PC-9 (cell line): ENCODE measurements around the gene PCDHGA1. TPM values are rescaled to one million over a fixed set of nuclear protein-coding genes. Genes with fewer than 3 reads are reported as not detected.
A peak's percentile ranks its signal among the peaks of the same experiment; 100 is the strongest.
"Not testable (repeated sequence)": the region's sequence is repeated elsewhere in the genome, so short reads cannot be mapped to it uniquely, and the experiment has no call there.

Experiments
- BruUV-seq: library from RNA; stranded (reverse); fragments of 400-500 nt; replicated peaks from 2 replicates; lab custom pipeline; 2021; lab: Mats Ljungman, UMichigan
- CTCF ChIA-PET: fragments of 300-600 bp; sonication (Branson Sonifier 250); formaldehyde crosslinking; loops from one replicate; lab custom pipeline; 2022; ENCODE audit warnings: antibody characterized with exemption; lab: Charles Lee
- POLR2A ChIA-PET: fragments of 300-600 bp; sonication (Branson Sonifier 250); formaldehyde crosslinking; loops from one replicate; lab custom pipeline; 2022; ENCODE audit warnings: antibody characterized with exemption; ENCODE audit not compliant: unreplicated experiment; lab: Charles Lee
- DNase-seq, 2 experiments: peaks; one replicate each; pipeline versions ENCODE4 v3.0.0 to v3.0.0-alpha.2; 2015 to 2022; ENCODE audit warnings: mixed read lengths in 1 of 2
- H2AFZ ChIP-seq: fragments of 200-600 bp; sonication (generic); 2 replicates; pipeline ENCODE4 v1.8.1; 2017; ENCODE audit warnings: antibody characterized with exemption
- H3F3A ChIP-seq: fragments of 200-600 bp; sonication (generic); 2 replicates; pipeline ENCODE4 v1.8.1; 2017; ENCODE audit warnings: antibody characterized with exemption, mild to moderate bottlenecking, low read depth; ENCODE audit not compliant: insufficient read depth
- H3K27ac ChIP-seq: fragments of 200-600 bp; sonication (generic); 2 replicates; pipeline ENCODE4 v1.6.1; 2016; ENCODE audit warnings: mixed run types
- H3K27me3 ChIP-seq: fragments of 200-600 bp; sonication (generic); 2 replicates; pipeline ENCODE4 v1.6.1; 2016; ENCODE audit warnings: low read depth, mixed run types; ENCODE audit not compliant: insufficient read depth
- H3K36me3 ChIP-seq: fragments of 200-600 bp; sonication (generic); 2 replicates; pipeline ENCODE4 v1.6.1; 2016; ENCODE audit warnings: low read depth, mixed run types
- H3K4me1 ChIP-seq: fragments of 200-600 bp; sonication (generic); replicated peaks from 2 replicates; pipeline ENCODE4 v1.6.1; 2016; ENCODE audit warnings: mixed run types; ENCODE audit not compliant: insufficient read depth
- H3K4me2 ChIP-seq: fragments of 200-600 bp; sonication (generic); 2 replicates; pipeline ENCODE4 v1.6.1; 2017; ENCODE audit warnings: mixed run types
- H3K4me3 ChIP-seq: fragments of 200-600 bp; sonication (generic); 2 replicates; pipeline ENCODE4 v1.6.1; 2016; ENCODE audit warnings: mixed run types
- H3K79me2 ChIP-seq: fragments of 200-600 bp; sonication (generic); 2 replicates; pipeline ENCODE4 v1.6.1; 2017; ENCODE audit warnings: low read depth, mixed run types
- H3K9me2 ChIP-seq: fragments of 200-600 bp; sonication (generic); 2 replicates; pipeline ENCODE4 v1.8.1; 2017; ENCODE audit warnings: mild to moderate bottlenecking; ENCODE audit not compliant: insufficient read depth
- H3K9me3 ChIP-seq: fragments of 200-600 bp; sonication (generic); 2 replicates; pipeline ENCODE4 v1.8.1; 2016; ENCODE audit warnings: low read depth; ENCODE audit not compliant: insufficient read depth
- H4K20me1 ChIP-seq: fragments of 200-600 bp; sonication (generic); 2 replicates; pipeline ENCODE4 v1.8.1; 2017; ENCODE audit not compliant: insufficient read depth
- CTCF ChIP-seq: fragments of 200-600 bp; sonication (generic); conservative IDR thresholded peaks from 2 replicates; pipeline ENCODE4 v1.6.1; 2017; ENCODE audit warnings: mixed run types, antibody characterized with exemption, mild to moderate bottlenecking, moderate library complexity
- EZH2 ChIP-seq: fragments of 200-600 bp; sonication (generic); IDR thresholded peaks from 2 replicates; pipeline ENCODE4 v1.8.0; 2017; ENCODE audit warnings: antibody characterized with exemption, low read depth
- intact Hi-C: fragments of 100-400 bp; cut with micrococcal nuclease; formaldehyde crosslinking; loops from one replicate; pipeline ENCODE4 v1.10.0; 2022; ENCODE audit not compliant: unreplicated experiment
- total RNA-seq: library from RNA; stranded (reverse); gene quantifications from 2 replicates; pipeline ENCODE4 v1.2.3, GENCODE V29; 2021

PCDHGA1 gene
- total RNA-seq, 1 experiment from 2014 or later: 0.07 TPM

GRCh38 chr5:141392429-141393198 is 62.3 kb downstream of the PCDHGA1 start, which contains the start of gene PCDHGA8:
PCDHGA8 (plus strand) TSS chr5:141392633; CDS start chr5:141392814, 181 bp downstream.
- H3K36me3 ChIP-seq: no peaks in the 10 kb centered on the region
- H3K9me3 ChIP-seq: no peaks in the 10 kb centered on the region
- POLR2A ChIA-PET: no interaction called here
- peak; percentile 46; the same call in 1 of the 2 replicates for TF ChIP-seq CTCF
- no peak for TF ChIP-seq EZH2
- H3K4me3 ChIP-seq: no peak within 1 kb of the TSS
- H3K4me2 ChIP-seq: no peak within 1 kb of the TSS
- no peaks in the 10 kb centered on the region for H3K9me2 ChIP-seq
- no peak for DNase-seq
- intact Hi-C loops: no loop called here
- no peaks in the 10 kb centered on the region for H3K4me1 ChIP-seq
- H3K27ac ChIP-seq: no peak within 1 kb of the TSS
- no peak within 1 kb of the TSS for H2AFZ ChIP-seq
- BruUV-seq: no TSS peak
- peaks cover 12% of the 10 kb centered on the region; the same call in 1 of the 2 replicates for H3K27me3 ChIP-seq
- no peaks in the 10 kb centered on the region for H3F3A ChIP-seq
- H4K20me1 ChIP-seq: no peaks in the 10 kb centered on the region
- no peaks in the 10 kb centered on the region for H3K79me2 ChIP-seq
- CTCF ChIA-PET: no interaction called here

- no peaks in the 10 kb centered on the region for H3K9me3 ChIP-seq
- H3F3A ChIP-seq: no peaks in the 10 kb centered on the region
- no peak overlapping the region for H3K4me3 ChIP-seq
- intact Hi-C loops: no loop called here
- TF ChIP-seq CTCF (no peak), EZH2 (no peak)
- no peaks in the 10 kb centered on the region for H3K4me1 ChIP-seq
- H3K27ac ChIP-seq: no peak overlapping the region
- H3K4me2 ChIP-seq: no peak overlapping the region
- H3K79me2 ChIP-seq: no peaks in the 10 kb centered on the region
- H4K20me1 ChIP-seq: no peaks in the 10 kb centered on the region
- peaks cover 11% of the 10 kb centered on the region; the same call in 1 of the 2 replicates for H3K27me3 ChIP-seq
- BruUV-seq: no TSS peak
- H3K9me2 ChIP-seq: no peaks in the 10 kb centered on the region
- H3K36me3 ChIP-seq: no peaks in the 10 kb centered on the region
- CTCF ChIA-PET: no interaction called here
- POLR2A ChIA-PET: no interaction called here
- DNase-seq: no peak
- no peak overlapping the region for H2AFZ ChIP-seq
These were observed 63.0 kb downstream of the PCDHGA1 start for GRCh38 chr5:141393267-141393666.

- H3K9me2 ChIP-seq, H4K20me1 ChIP-seq, BruUV-seq, intact Hi-C loops, H3K4me1 ChIP-seq, H2AFZ ChIP-seq, H3K4me2 ChIP-seq, H3K4me3 ChIP-seq, H3K36me3 ChIP-seq, H3K27ac ChIP-seq, H3K79me2 ChIP-seq, CTCF ChIA-PET, DNase-seq, H3F3A ChIP-seq, H3K9me3 ChIP-seq, POLR2A ChIA-PET: not testable (repeated sequence)
- peaks cover 13% of the 10 kb centered on the region; the same call in 1 of the 2 replicates for H3K27me3 ChIP-seq
These were observed 64.3 kb downstream of the PCDHGA1 start for GRCh38 chr5:141394401-141395187.

- intact Hi-C loops, H2AFZ ChIP-seq, DNase-seq, H3K4me3 ChIP-seq, CTCF ChIA-PET, H3K4me2 ChIP-seq, BruUV-seq, H3K9me3 ChIP-seq, H3K27ac ChIP-seq, H3K4me1 ChIP-seq, H4K20me1 ChIP-seq, H3K36me3 ChIP-seq, H3K79me2 ChIP-seq, H3F3A ChIP-seq, H3K9me2 ChIP-seq, POLR2A ChIA-PET: not testable (repeated sequence)
- H3K27me3 ChIP-seq: peaks cover 34% of the 10 kb centered on the region
These were observed 67.6 kb downstream of the PCDHGA1 start, which contains the start of gene PCDHGB5 for GRCh38 chr5:141397756-141398551. PCDHGB5 (plus strand) TSS chr5:141397947; CDS start chr5:141398128, 181 bp downstream.
